Ishikawa (cell line): ENCODE results near the gene SUPT20HL1.

ENCODE experiments used
- CEBPB ChIP-seq: IDR thresholded peaks from 2 replicates; pipeline ENCODE4 v1.6.1; 2012
- CREB1 ChIP-seq: IDR thresholded peaks from 2 replicates; pipeline ENCODE4 v1.6.1; 2012; ENCODE audit warnings: low read depth
- EGR1 ChIP-seq: IDR thresholded peaks from 2 replicates; pipeline ENCODE4 v1.6.1; 2012
- EP300 ChIP-seq: IDR thresholded peaks from 2 replicates; pipeline ENCODE4 v1.6.1; 2012; ENCODE audit warnings: borderline replicate concordance
- FOXM1 ChIP-seq: IDR thresholded peaks from 2 replicates; pipeline ENCODE4 v1.6.1; 2012; ENCODE audit warnings: low read depth, borderline replicate concordance
- NFIC ChIP-seq: IDR thresholded peaks from 2 replicates; pipeline ENCODE4 v1.6.1; 2012
- RAD21 ChIP-seq: IDR thresholded peaks from 2 replicates; pipeline ENCODE4 v1.6.1; 2012; ENCODE audit warnings: low read depth
- REST ChIP-seq: IDR thresholded peaks from 2 replicates; pipeline ENCODE4 v1.6.1; 2012; ENCODE audit warnings: low read depth, mild to moderate bottlenecking
- TAF1 ChIP-seq: IDR thresholded peaks from 2 replicates; pipeline ENCODE4 v1.6.1; 2012; ENCODE audit warnings: low read depth, mild to moderate bottlenecking
- TCF12 ChIP-seq: IDR thresholded peaks from 2 replicates; pipeline ENCODE4 v1.6.1; 2012; ENCODE audit warnings: low read depth
- TEAD4 ChIP-seq: IDR thresholded peaks from 2 replicates; pipeline ENCODE4 v1.6.1; 2012
- USF1 ChIP-seq: IDR thresholded peaks from 2 replicates; pipeline ENCODE4 v1.6.1; 2012
- YY1 ChIP-seq: IDR thresholded peaks from 2 replicates; pipeline ENCODE4 v1.6.1; 2012; ENCODE audit warnings: low read depth
- ZBTB7A ChIP-seq: IDR thresholded peaks from 2 replicates; pipeline ENCODE4 v1.6.1; 2012; ENCODE audit warnings: low read depth
- TF ChIP-seq, protein P1 (sequence below): IDR thresholded peaks from 2 replicates; pipeline ENCODE4 v1.6.1; 2012

The SUPT20HL1 gene

GRCh38 chrX:24357106-24357505, 3.3 kb upstream of the SUPT20HL1 start:
- TF ChIP-seq REST (no peak), CEBPB (no peak), TAF1 (no peak), FOXM1 (no peak), RAD21 (no peak), EGR1 (no peak), ZBTB7A (no peak), CREB1 (no peak), USF1 (no peak), YY1 (no peak), EP300 (no peak), TEAD4 (no peak), NFIC (no peak), TCF12 (no peak)
- TF ChIP-seq, protein P1, sequence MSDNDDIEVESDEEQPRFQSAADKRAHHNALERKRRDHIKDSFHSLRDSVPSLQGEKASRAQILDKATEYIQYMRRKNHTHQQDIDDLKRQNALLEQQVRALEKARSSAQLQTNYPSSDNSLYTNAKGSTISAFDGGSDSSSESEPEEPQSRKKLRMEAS = no peak

DNA sequence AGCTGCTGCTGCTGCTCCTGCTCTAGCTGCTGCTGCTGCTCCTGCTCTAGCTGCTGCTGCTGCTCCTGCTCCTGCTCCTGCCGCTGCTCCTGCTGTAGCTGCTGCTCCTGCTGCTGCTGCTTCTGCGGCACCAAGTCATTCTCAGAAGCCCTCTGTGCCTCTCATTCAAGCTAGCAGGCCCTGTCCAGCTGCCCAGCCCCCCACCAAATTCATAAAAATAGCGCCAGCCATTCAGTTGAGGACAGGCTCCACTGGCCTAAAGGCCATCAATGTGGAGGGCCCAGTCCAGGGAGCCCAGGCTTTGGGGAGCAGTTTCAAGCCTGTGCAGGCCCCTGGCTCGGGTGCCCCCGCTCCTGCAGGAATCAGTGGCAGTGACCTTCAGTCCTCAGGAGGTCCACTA, 3.9 kb downstream of the SUPT20HL1 start:
- TF ChIP-seq REST (no peak), YY1 (no peak), TEAD4 (no peak), CREB1 (no peak), FOXM1 (no peak), RAD21 (no peak), USF1 (no peak), NFIC (no peak), EP300 (no peak), TAF1 (no peak), ZBTB7A (no peak), CEBPB (no peak), TCF12 (no peak), EGR1 (no peak)
- TF ChIP-seq, protein P1 = no peak

GRCh38 chrX:24364851-24365538, 4.6 kb downstream of the SUPT20HL1 start:
- no peak for TF ChIP-seq NFIC
- TF ChIP-seq TAF1 = no peak

DNA sequence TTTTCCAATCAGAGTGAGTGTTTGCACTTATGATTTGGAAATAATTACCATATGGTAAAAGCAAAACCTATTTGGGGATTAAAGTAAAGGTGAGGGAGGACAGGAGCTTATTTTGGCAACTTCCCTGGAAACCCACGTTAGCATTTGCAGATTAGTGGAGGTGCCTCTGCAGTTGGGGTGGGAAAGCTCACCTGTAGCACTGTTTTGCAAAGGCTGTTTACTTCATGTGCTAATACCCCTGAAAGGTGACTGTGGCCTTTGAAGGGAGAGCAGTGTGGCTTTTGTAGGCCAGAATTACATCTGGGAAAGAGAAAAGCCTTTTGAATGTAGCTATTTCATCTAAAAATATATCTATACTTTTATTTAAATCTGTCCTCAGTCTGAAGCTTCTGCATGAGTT, 9.4 kb downstream of the SUPT20HL1 start:
- TF ChIP-seq CREB1 = no peak
- no peak for TF ChIP-seq YY1
- TF ChIP-seq EGR1 = no peak
- no peak for TF ChIP-seq EP300
- no peak for TF ChIP-seq NFIC
- TF ChIP-seq, protein P1 = no peak
- TF ChIP-seq TCF12 = no peak
- no peak for TF ChIP-seq CEBPB
- no peak for TF ChIP-seq USF1

DNA sequence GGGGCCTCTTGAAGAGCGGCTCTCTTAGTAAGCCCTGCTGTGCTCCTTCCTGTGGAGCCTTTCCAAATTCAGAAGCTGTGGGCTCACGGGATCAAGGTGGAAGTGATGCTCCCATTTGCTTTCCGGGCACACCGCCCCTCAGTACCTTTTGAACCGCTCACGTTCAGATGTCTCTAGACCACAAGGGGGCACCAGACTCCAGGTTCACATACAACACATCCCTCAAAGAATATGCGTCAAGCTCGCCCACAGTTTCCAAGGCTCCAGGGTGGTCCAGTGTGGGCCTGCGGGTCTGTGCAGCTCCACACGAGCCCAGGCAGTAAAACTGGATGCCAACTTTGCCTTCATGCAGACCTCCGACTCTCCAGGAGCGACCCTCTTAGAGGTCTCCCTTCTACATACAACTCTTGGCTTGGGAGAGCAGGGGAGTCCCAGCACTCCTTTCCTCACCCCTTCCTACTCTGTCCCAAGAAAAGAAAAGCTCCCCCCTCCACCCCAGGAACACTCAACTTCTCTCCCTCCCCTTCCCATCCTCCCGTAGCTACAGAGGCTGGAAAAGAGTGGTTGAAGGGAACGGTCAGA, 11.0 kb downstream of the SUPT20HL1 start:
- TF ChIP-seq FOXM1 (no peak), TCF12 (no peak), RAD21 (peak; percentile 66), USF1 (no peak), ZBTB7A (no peak)
- TF ChIP-seq, protein P1 = no peak
